SK-N-SH (cell line): ENCODE measurements around the gene PPP1R3D. TPM values are rescaled to one million over a fixed set of nuclear protein-coding genes. Genes with fewer than 3 reads are reported as not detected.

Experiments used
- CTCF ChIA-PET: fragments of 300-600, 350-600 bp; formaldehyde crosslinking; extraction: SDS; loops from one replicate; lab custom pipeline; 2021; lab: Yijun Ruan, JAX
- POLR2A ChIA-PET: fragments of 350-600 bp; sonication (Branson Sonifier 250); formaldehyde crosslinking; extraction: SDS; loops from one replicate; lab custom pipeline; 2020; ENCODE audit warnings: antibody characterized with exemption, inconsistent platforms; lab: Yijun Ruan, JAX
- DNase-seq: peaks from one replicate; pipeline ENCODE4 v3.0.0; 2012
- H2AFZ ChIP-seq: fragments of 200-600 bp; sonication (generic); 2 replicates; pipeline ENCODE4 v1.8.1; 2016; ENCODE audit warnings: antibody characterized with exemption, mild to moderate bottlenecking, low read depth
- H3F3A ChIP-seq: fragments of 200-600 bp; sonication (generic); replicated peaks from 2 replicates; pipeline ENCODE3; 2016; ENCODE audit warnings: antibody characterized with exemption, mild to moderate bottlenecking; ENCODE audit not compliant: insufficient read depth
- H3K27ac ChIP-seq, 2 experiments: fragments of 200-500 bp in 1 of 2; fragments of 200-600 bp in 1 of 2; sonication (Bioruptor generic) in 1 of 2; sonication (generic), shearing (Covaris generic) in 1 of 2; 2 replicates each; pipeline versions ENCODE4 v1.5.1 to v1.6.1; 2014 to 2016; ENCODE audit warnings: low read depth in 2 of 2, inconsistent platforms in 1 of 2, low read length in 1 of 2, mild to moderate bottlenecking in 1 of 2, mixed read lengths in 1 of 2
- H3K27me3 ChIP-seq: fragments of 200-600 bp; sonication (generic), shearing (Covaris generic); 2 replicates; pipeline ENCODE4 v1.6.1; 2016; ENCODE audit warnings: mixed run types; ENCODE audit not compliant: insufficient read depth
- H3K36me3 ChIP-seq, 2 experiments: fragments of 200-500 bp in 1 of 2; fragments of 200-600 bp in 1 of 2; sonication (Bioruptor generic) in 1 of 2; sonication (generic) in 1 of 2; replicated peaks in 1 of 2; 2 replicates each; pipeline versions ENCODE3 to v1.5.1; 2014 to 2016; ENCODE audit warnings: low read length in 1 of 2, mild to moderate bottlenecking in 1 of 2; ENCODE audit not compliant: insufficient read depth in 2 of 2, control insufficient read depth in 1 of 2
- H3K4me1 ChIP-seq, 2 experiments: fragments of 200-500 bp in 1 of 2; fragments of 200-600 bp in 1 of 2; sonication (Bioruptor generic) in 1 of 2; sonication (generic), shearing (Covaris generic) in 1 of 2; 2 replicates each; pipeline versions ENCODE4 v1.5.1 to v1.6.1; 2014 to 2016; ENCODE audit warnings: low read depth in 1 of 2, low read length in 1 of 2, mixed run types in 1 of 2; ENCODE audit not compliant: insufficient read depth in 2 of 2, control insufficient read depth in 1 of 2
- H3K4me2 ChIP-seq: fragments of 200-600 bp; sonication (generic), shearing (Covaris generic); 2 replicates; pipeline ENCODE4 v1.6.1; 2017; ENCODE audit warnings: mixed run types
- H3K4me3 ChIP-seq, 2 experiments: fragments of 200-500 bp in 1 of 2; fragments of 200-600 bp in 1 of 2; sonication (Bioruptor generic) in 1 of 2; sonication (generic), shearing (Covaris generic) in 1 of 2; 2 replicates each; pipeline versions ENCODE4 v1.5.1 to v1.8.1; 2014 to 2016; ENCODE audit warnings: low read depth in 2 of 2, inconsistent platforms in 1 of 2, low read length in 1 of 2, mild to moderate bottlenecking in 1 of 2, mixed read lengths in 1 of 2, moderate library complexity in 1 of 2
- H3K79me2 ChIP-seq: fragments of 200-600 bp; sonication (generic); 2 replicates; pipeline ENCODE4 v1.8.1; 2017; ENCODE audit warnings: mild to moderate bottlenecking; ENCODE audit not compliant: insufficient read depth
- H3K9ac ChIP-seq: fragments of 200-600 bp; sonication (generic); 2 replicates; pipeline ENCODE4 v1.6.1; 2017; ENCODE audit warnings: mixed run types
- H3K9me2 ChIP-seq: fragments of 200-600 bp; sonication (generic); 2 replicates; pipeline ENCODE4 v1.6.1; 2017; ENCODE audit warnings: mixed run types
- H3K9me3 ChIP-seq: fragments of 200-600 bp; sonication (generic); 2 replicates; pipeline ENCODE4 v1.6.1; 2017; ENCODE audit warnings: mixed run types, mild to moderate bottlenecking, moderate library complexity
- H4K20me1 ChIP-seq: fragments of 200-600 bp; sonication (generic); 2 replicates; pipeline ENCODE4 v1.6.1; 2017; ENCODE audit warnings: mild to moderate bottlenecking, mixed run types; ENCODE audit not compliant: insufficient read depth
- CHD2 ChIP-seq: fragments of 150-350 bp; IDR thresholded peaks from 2 replicates; pipeline ENCODE4 v1.6.1; 2018; ENCODE audit warnings: low read length; ENCODE audit not compliant: partially characterized antibody
- CTCF ChIP-seq: fragments of 200-600 bp; sonication (generic); IDR thresholded peaks from 2 replicates; pipeline ENCODE4 v1.6.1; 2017; ENCODE audit warnings: antibody characterized with exemption, mild to moderate bottlenecking, moderate library complexity
- ELF1 ChIP-seq: IDR thresholded peaks from 2 replicates; pipeline ENCODE4 v1.4.0; 2012
- EP300 ChIP-seq, 2 experiments: IDR thresholded peaks; 2 replicates each; pipeline versions ENCODE4 v1.4.0 to v1.6.1; 2012; ENCODE audit warnings: borderline replicate concordance in 1 of 2, low read depth in 1 of 2, low read length in 1 of 2
- FOSL2 ChIP-seq: IDR thresholded peaks from 2 replicates; pipeline ENCODE4 v1.4.0; 2012; ENCODE audit warnings: low read depth, mild to moderate bottlenecking, moderate library complexity, borderline replicate concordance
- FOXJ3 ChIP-seq: sonication (generic); formaldehyde crosslinking; IDR thresholded peaks from 2 replicates; pipeline ENCODE4 v1.5.1; 2020; ENCODE audit warnings: mild to moderate bottlenecking, missing genetic modification reagents
- FOXM1 ChIP-seq: IDR thresholded peaks from 2 replicates; pipeline ENCODE4 v1.4.0; 2012; ENCODE audit warnings: low read depth, mild to moderate bottlenecking
- GABPA ChIP-seq: IDR thresholded peaks from 2 replicates; pipeline ENCODE4 v1.4.0; 2012; ENCODE audit warnings: low read depth, mild to moderate bottlenecking
- GATA2 ChIP-seq: sonication (generic); formaldehyde crosslinking; IDR thresholded peaks from 2 replicates; pipeline ENCODE4 v1.5.0; 2020; ENCODE audit warnings: mild to moderate bottlenecking, missing genetic modification reagents
- IRF3 ChIP-seq: fragments of 150-350 bp; IDR thresholded peaks from 2 replicates; pipeline ENCODE4 v1.6.1; 2016; ENCODE audit warnings: mild to moderate bottlenecking, low read depth, low read length
- JUND ChIP-seq: IDR thresholded peaks from 2 replicates; pipeline ENCODE4 v1.4.0; 2012
- MEF2A ChIP-seq: IDR thresholded peaks from 2 replicates; pipeline ENCODE4 v1.4.0; 2012; ENCODE audit warnings: low read depth, borderline replicate concordance
- MXI1 ChIP-seq: IDR thresholded peaks from 2 replicates; pipeline ENCODE4 v1.6.1; 2012; ENCODE audit warnings: mild to moderate bottlenecking, low read depth, low read length, improper control_type of control experiment
- NFIC ChIP-seq: IDR thresholded peaks from 2 replicates; pipeline ENCODE4 v1.4.0; 2012; ENCODE audit warnings: borderline replicate concordance
- NRF1 ChIP-seq: IDR thresholded peaks from 2 replicates; pipeline ENCODE4 v1.6.1; 2012; ENCODE audit warnings: low read depth, mild to moderate bottlenecking, low read length
- PBX3 ChIP-seq: IDR thresholded peaks from 2 replicates; pipeline ENCODE4; 2012
- RCOR1 ChIP-seq: fragments of 150-350 bp; IDR thresholded peaks from 2 replicates; pipeline ENCODE4 v1.6.1; 2017; ENCODE audit warnings: antibody characterized with exemption, low read length
- RXRA ChIP-seq: IDR thresholded peaks from 2 replicates; pipeline ENCODE4 v1.4.0; 2012; ENCODE audit warnings: low read depth, mild to moderate bottlenecking, borderline replicate concordance
- SIN3A ChIP-seq: IDR thresholded peaks from 2 replicates; pipeline ENCODE4 v1.6.1; 2012; ENCODE audit warnings: low read depth, mild to moderate bottlenecking, low read length, moderate library complexity, borderline replicate concordance
- TAF1 ChIP-seq: IDR thresholded peaks from 2 replicates; pipeline ENCODE4 v1.6.1; 2012; ENCODE audit warnings: low read depth, mild to moderate bottlenecking, low read length, moderate library complexity, borderline replicate concordance
- TCF12 ChIP-seq: IDR thresholded peaks from 2 replicates; pipeline ENCODE4 v1.4.0; 2012
- TEAD4 ChIP-seq: IDR thresholded peaks from 2 replicates; pipeline ENCODE4 v1.4.0; 2012; ENCODE audit warnings: mild to moderate bottlenecking, borderline replicate concordance; ENCODE audit not compliant: insufficient read depth
- USF2 ChIP-seq: fragments of 150-350 bp; IDR thresholded peaks from 2 replicates; pipeline ENCODE4 v1.6.1; 2017; ENCODE audit warnings: antibody characterized with exemption, low read length, low read depth, borderline replicate concordance
- YY1 ChIP-seq: IDR thresholded peaks from 2 replicates; pipeline ENCODE4 v1.4.0; 2012; ENCODE audit warnings: low read depth, mild to moderate bottlenecking
- WGBS: methylation state at CpG from one replicate; pipeline ENCODE4 v1.1.6; 2017; ENCODE audit warnings: low lambda C conversion rate; 5-methylcytosine and 5-hydroxymethylcytosine counted together
- polyA plus RNA-seq, 3 experiments: library from polyadenylated mRNA; depleted of rRNA; stranded (reverse); fragments of >200 nt; gene quantifications; 2 replicates each; pipeline ENCODE4 v1.2.3, GENCODE V29; 2012

Gene PPP1R3D
- polyA plus RNA-seq, 1 of the 3 experiments (the other 2 are of a cell fraction): 0.87 TPM

- no peak for TF ChIP-seq IRF3
- TF ChIP-seq YY1: no peak
- no peak for TF ChIP-seq JUND
- TF ChIP-seq EP300 (IDR thresholded peaks at IDR 0.05; ENCODE audit: borderline replicate concordance in 1 of 2, low read depth in 1 of 2, low read length in 1 of 2): no peak
- TF ChIP-seq TEAD4: no peak
- TF ChIP-seq GATA2 (CRISPR knock-in tag): no peak
- TF ChIP-seq RXRA: no peak
- no peak for TF ChIP-seq NRF1
- no peak for TF ChIP-seq FOXJ3 (CRISPR knock-in tag)
These were observed 5.1 kb upstream of the PPP1R3D start (continued) for GRCh38 chr20:59945175-59945574.

GRCh38 chr20:59944726-59945125 lies 4.6 kb upstream of the PPP1R3D start:
- CTCF ChIA-PET: interaction anchor here (1.0 to 3.3 kb wide), 3 partner anchors 10 to 161 kb away, joined by 3 to 20 read pairs (median 3); partner anchors contain the start of gene SYCP2
- H4K20me1 ChIP-seq: no peaks in the 10 kb centered on the region
- peaks cover 4% of the 10 kb centered on the region for H3F3A ChIP-seq
- H3K4me1 ChIP-seq: peaks cover 0 to 8% of the 10 kb centered on the region in 2 experiments; a peak in 1 of 4 replicates
- H3K9ac ChIP-seq: no peak overlapping the region
- no peaks in the 10 kb centered on the region for H3K9me2 ChIP-seq
- 92% methylated on average over 7 of the region's 7 CpGs for WGBS
- no peak for TF ChIP-seq RCOR1
- TF ChIP-seq NFIC: no peak
- no peak for TF ChIP-seq TCF12
- no peak for TF ChIP-seq CHD2
- no peak for DNase-seq
- no peaks in the 10 kb centered on the region for H3K27me3 ChIP-seq
- H2AFZ ChIP-seq: no peak overlapping the region
- no peak overlapping the region for H3K27ac ChIP-seq
- H3K9me3 ChIP-seq: no peaks in the 10 kb centered on the region
- H3K79me2 ChIP-seq: peaks cover 20% of the 10 kb centered on the region
- H3K4me2 ChIP-seq: no peak overlapping the region
- no peak overlapping the region for H3K4me3 ChIP-seq
- POLR2A ChIA-PET: no interaction called here
- peaks cover 27 to 45% of the 10 kb centered on the region in 2 experiments for H3K36me3 ChIP-seq

GRCh38 chr20:59942245-59942644 lies 2.1 kb upstream of the PPP1R3D start:
- H3K36me3 ChIP-seq: peaks cover 27 to 40% of the 10 kb centered on the region in 2 experiments
- no peaks in the 10 kb centered on the region for H4K20me1 ChIP-seq
- no peak overlapping the region for H3K4me3 ChIP-seq
- no peaks in the 10 kb centered on the region for H3K9me2 ChIP-seq
- peaks cover 10% of the 10 kb centered on the region for H3F3A ChIP-seq
- no peak overlapping the region for H3K27ac ChIP-seq
- H3K4me1 ChIP-seq: peaks cover 8 to 19% of the 10 kb centered on the region in 2 experiments; a peak in 3 of 4 replicates
- ChIA-PET POLR2A (no interaction called here), CTCF (interaction anchor here (9.8 kb wide), 1 partner anchor 9 kb away, joined by 95 read pairs; no protein-coding TSS in a partner anchor)
- no peaks in the 10 kb centered on the region for H3K27me3 ChIP-seq
- no peak overlapping the region for H3K4me2 ChIP-seq
- WGBS: 76% methylated on average over 2 of the region's 2 CpGs
- H3K79me2 ChIP-seq: peaks cover 37% of the 10 kb centered on the region
- H3K9me3 ChIP-seq: no peaks in the 10 kb centered on the region
- H3K9ac ChIP-seq: no peak overlapping the region
- DNase-seq: no peak
- no peak overlapping the region for H2AFZ ChIP-seq
- TF ChIP-seq USF2 (no peak), RXRA (no peak), TCF12 (no peak), MEF2A (no peak), TAF1 (no peak), EP300 (IDR thresholded peaks at IDR 0.05; ENCODE audit: borderline replicate concordance in 1 of 2, low read depth in 1 of 2, low read length in 1 of 2) (no peak), CTCF (no peak), ELF1 (no peak), GABPA (no peak), FOSL2 (no peak), MXI1 (no peak), FOXM1 (no peak), SIN3A (no peak), FOXJ3 (CRISPR knock-in tag) (no peak), PBX3 (no peak)
